GM23338 (cell line): Measurements from ENCODE around the gene MELTF. TPM values are rescaled to one million over a fixed set of nuclear protein-coding genes. Genes with fewer than 3 reads are reported as not detected.
A peak's percentile ranks its signal among the peaks of the same experiment; 100 is the strongest.

ENCODE experiments used
- ATAC-seq: fragments of 200-7000 bp; cut with Tn5 transposase; 3 replicates; pipeline ENCODE4 v1.9.1; 2020
- DNase-seq: peaks from one replicate; pipeline ENCODE4 v3.0.0-alpha.2; 2015; ENCODE audit warnings: low spot score
- H2AFZ ChIP-seq: fragments of 200-600 bp; sonication (generic); 2 replicates; pipeline ENCODE4 v1.8.0; 2016; ENCODE audit warnings: antibody characterized with exemption, mild to moderate bottlenecking, moderate library complexity
- H3F3A ChIP-seq: fragments of 200-600 bp; sonication (generic); replicated peaks from 2 replicates; pipeline ENCODE4 v1.8.0; 2017; ENCODE audit warnings: antibody characterized with exemption, mixed run types, low read depth
- H3K27ac ChIP-seq: fragments of 200-600 bp; sonication (generic); 2 replicates; pipeline ENCODE4 v1.6.1; 2016; ENCODE audit warnings: low read depth
- H3K27me3 ChIP-seq: fragments of 200-600 bp; sonication (generic); 2 replicates; pipeline ENCODE4 v1.8.0; 2016; ENCODE audit warnings: mild to moderate bottlenecking, mixed run types, moderate library complexity; ENCODE audit not compliant: insufficient read depth
- H3K36me3 ChIP-seq: fragments of 200-600 bp; sonication (generic); 2 replicates; pipeline ENCODE4 v1.8.0; 2016; ENCODE audit warnings: mild to moderate bottlenecking; ENCODE audit not compliant: insufficient read depth
- H3K4me1 ChIP-seq: fragments of 200-600 bp; sonication (generic); 2 replicates; pipeline ENCODE4 v1.8.0; 2016; ENCODE audit warnings: mild to moderate bottlenecking, moderate library complexity; ENCODE audit not compliant: insufficient read depth
- H3K4me2 ChIP-seq: fragments of 200-600 bp; sonication (generic); 2 replicates; pipeline ENCODE4 v1.7.1; 2017; ENCODE audit warnings: mixed run types
- H3K4me3 ChIP-seq: fragments of 200-600 bp; sonication (generic); 2 replicates; pipeline ENCODE4 v1.6.1; 2016; ENCODE audit warnings: mixed run types
- H3K79me2 ChIP-seq: fragments of 200-600 bp; sonication (generic); replicated peaks from 2 replicates; pipeline ENCODE4 v1.8.0; 2017; ENCODE audit warnings: mild to moderate bottlenecking; ENCODE audit not compliant: insufficient read depth
- H3K9me2 ChIP-seq: fragments of 200-600 bp; sonication (generic); 2 replicates; pipeline ENCODE4 v1.8.0; 2017; ENCODE audit not compliant: insufficient read depth
- H4K20me1 ChIP-seq: fragments of 200-600 bp; sonication (generic); replicated peaks from 2 replicates; pipeline ENCODE4 v1.8.0; 2017; ENCODE audit warnings: mild to moderate bottlenecking; ENCODE audit not compliant: insufficient read depth
- H3K27ac Mint-ChIP-seq: 2 replicates; pipeline ENCODE4 v1.8.0; 2020; ENCODE audit warnings: inconsistent platforms, mild to moderate bottlenecking, moderate library complexity, mixed read lengths
- H3K27me3 Mint-ChIP-seq: 3 replicates; pipeline ENCODE4 v1.8.0; 2022; ENCODE audit warnings: low read depth, mild to moderate bottlenecking, moderate library complexity, mixed read lengths, inconsistent platforms; ENCODE audit not compliant: insufficient read depth, poor library complexity
- H3K36me3 Mint-ChIP-seq: 3 replicates; pipeline ENCODE4 v1.8.0; 2021; ENCODE audit warnings: low read depth, mild to moderate bottlenecking, inconsistent platforms, moderate library complexity, mixed read lengths
- H3K4me1 Mint-ChIP-seq: 3 replicates; pipeline ENCODE4 v1.8.0; 2020; ENCODE audit warnings: mild to moderate bottlenecking, inconsistent platforms, mixed read lengths
- H3K4me3 Mint-ChIP-seq: 3 replicates; pipeline ENCODE4 v1.8.0; 2021; ENCODE audit warnings: moderate library complexity, mild to moderate bottlenecking, inconsistent platforms, mixed read lengths
- H3K9me3 Mint-ChIP-seq: 3 replicates; pipeline ENCODE4 v1.8.0; 2020; ENCODE audit warnings: moderate library complexity, mild to moderate bottlenecking, inconsistent platforms, mixed read lengths
- CREB1 ChIP-seq: fragments of 250-450 bp; sonication (Bioruptor Pico); IDR thresholded peaks from 2 replicates; pipeline ENCODE4 v1.5.0; 2020; ENCODE audit warnings: low read depth, mild to moderate bottlenecking, moderate library complexity
- EZH2 ChIP-seq: fragments of 200-600 bp; sonication (generic); IDR thresholded peaks from one replicate; pipeline ENCODE4 v1.8.0; 2017; ENCODE audit warnings: antibody characterized with exemption, mild to moderate bottlenecking, low read depth; ENCODE audit not compliant: unreplicated experiment
- EZH2phosphoT487 ChIP-seq: fragments of 200-600 bp; sonication (generic); IDR thresholded peaks from one replicate; pipeline ENCODE4 v1.8.1; 2018; ENCODE audit warnings: antibody characterized with exemption; ENCODE audit not compliant: unreplicated experiment
- ZNF114 ChIP-seq: fragments of 250-450 bp; sonication (Bioruptor Pico); IDR thresholded peaks from 2 replicates; pipeline ENCODE4 v1.5.0; 2020; ENCODE audit warnings: mild to moderate bottlenecking, moderate library complexity
- ZNF331 ChIP-seq: fragments of 250-450 bp; sonication (Bioruptor Pico); IDR thresholded peaks from 2 replicates; pipeline ENCODE4 v1.5.0; 2020; ENCODE audit warnings: low read depth, mild to moderate bottlenecking, moderate library complexity
- polyA plus RNA-seq: library from polyadenylated mRNA; unstranded; fragments of >200 nt; fragmentation: Nextera tagmentation; extraction: Ambion mirVana; gene quantifications from 2 replicates; pipeline ENCODE4 v1.2.1, GENCODE V29; 2016
- total RNA-seq: library from RNA; depleted of rRNA; stranded (reverse); fragments of >200 nt; shearing (Covaris generic); gene quantifications from 2 replicates; pipeline ENCODE4 v1.2.3, GENCODE V29; 2014
- TF ChIP-seq, protein P1 (sequence below): fragments of 250-450 bp; sonication (Bioruptor Pico); IDR thresholded peaks from 2 replicates; pipeline ENCODE4 v1.5.0; 2020; ENCODE audit warnings: mild to moderate bottlenecking, moderate library complexity
- TF ChIP-seq, protein P2 (sequence below): IDR thresholded peaks from 2 replicates; pipeline ENCODE4 v1.6.1; 2016; ENCODE audit warnings: antibody characterized with exemption

MELTF gene
- total and polyA plus RNA-seq, 2 experiments from 2014 or later = 1.4 to 5.2 TPM

DNA sequence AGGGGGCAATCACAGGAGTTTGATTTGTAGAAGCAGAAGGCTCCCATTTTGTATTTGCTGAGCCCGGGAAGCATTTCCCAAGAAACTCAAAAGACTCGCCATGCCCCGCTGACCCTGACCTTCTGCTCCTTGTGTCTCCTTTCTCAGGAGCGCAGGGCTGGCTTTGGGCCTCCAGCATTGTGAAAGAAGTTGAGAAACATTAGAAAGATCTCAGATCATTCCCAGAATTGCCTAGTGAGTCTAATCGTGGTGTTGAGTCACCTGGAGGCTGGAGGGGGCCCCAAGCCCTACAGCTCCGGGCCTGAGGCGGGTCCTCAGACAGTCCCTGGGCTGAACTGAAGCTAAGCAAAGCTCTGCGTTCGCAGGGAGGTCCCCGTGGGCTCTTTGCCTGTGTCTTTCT, 50.1 kb downstream of the MELTF start:
- no peak overlapping the region for H3K27ac Mint-ChIP-seq
- peaks cover 5% of the 10 kb centered on the region; the same call in 2 of the 3 replicates for H3K36me3 Mint-ChIP-seq
- H3K4me1 Mint-ChIP-seq = peaks cover 3% of the 10 kb centered on the region; the same call in 1 of the 3 replicates
- Histone ChIP-seq H2AFZ (peak overlapping the region; percentile 77), H3K4me2 (no peak overlapping the region), H3K36me3 (no peaks in the 10 kb centered on the region), H3K9me2 (no peaks in the 10 kb centered on the region), H3K4me3 (no peak overlapping the region), H3K4me1 (no peaks in the 10 kb centered on the region), H3K79me2 (no peaks in the 10 kb centered on the region), H3K27ac (no peak overlapping the region), H4K20me1 (no peaks in the 10 kb centered on the region), H3K27me3 (no peaks in the 10 kb centered on the region), H3F3A (no peaks in the 10 kb centered on the region)
- DNase-seq (no peak), ATAC-seq (peak; percentile 29; the same call in 2 of the 3 replicates)
- no peak overlapping the region for H3K4me3 Mint-ChIP-seq
- peaks cover 11% of the 10 kb centered on the region for H3K27me3 Mint-ChIP-seq
- peaks cover 17% of the 10 kb centered on the region for H3K9me3 Mint-ChIP-seq
- TF ChIP-seq, protein P1, sequence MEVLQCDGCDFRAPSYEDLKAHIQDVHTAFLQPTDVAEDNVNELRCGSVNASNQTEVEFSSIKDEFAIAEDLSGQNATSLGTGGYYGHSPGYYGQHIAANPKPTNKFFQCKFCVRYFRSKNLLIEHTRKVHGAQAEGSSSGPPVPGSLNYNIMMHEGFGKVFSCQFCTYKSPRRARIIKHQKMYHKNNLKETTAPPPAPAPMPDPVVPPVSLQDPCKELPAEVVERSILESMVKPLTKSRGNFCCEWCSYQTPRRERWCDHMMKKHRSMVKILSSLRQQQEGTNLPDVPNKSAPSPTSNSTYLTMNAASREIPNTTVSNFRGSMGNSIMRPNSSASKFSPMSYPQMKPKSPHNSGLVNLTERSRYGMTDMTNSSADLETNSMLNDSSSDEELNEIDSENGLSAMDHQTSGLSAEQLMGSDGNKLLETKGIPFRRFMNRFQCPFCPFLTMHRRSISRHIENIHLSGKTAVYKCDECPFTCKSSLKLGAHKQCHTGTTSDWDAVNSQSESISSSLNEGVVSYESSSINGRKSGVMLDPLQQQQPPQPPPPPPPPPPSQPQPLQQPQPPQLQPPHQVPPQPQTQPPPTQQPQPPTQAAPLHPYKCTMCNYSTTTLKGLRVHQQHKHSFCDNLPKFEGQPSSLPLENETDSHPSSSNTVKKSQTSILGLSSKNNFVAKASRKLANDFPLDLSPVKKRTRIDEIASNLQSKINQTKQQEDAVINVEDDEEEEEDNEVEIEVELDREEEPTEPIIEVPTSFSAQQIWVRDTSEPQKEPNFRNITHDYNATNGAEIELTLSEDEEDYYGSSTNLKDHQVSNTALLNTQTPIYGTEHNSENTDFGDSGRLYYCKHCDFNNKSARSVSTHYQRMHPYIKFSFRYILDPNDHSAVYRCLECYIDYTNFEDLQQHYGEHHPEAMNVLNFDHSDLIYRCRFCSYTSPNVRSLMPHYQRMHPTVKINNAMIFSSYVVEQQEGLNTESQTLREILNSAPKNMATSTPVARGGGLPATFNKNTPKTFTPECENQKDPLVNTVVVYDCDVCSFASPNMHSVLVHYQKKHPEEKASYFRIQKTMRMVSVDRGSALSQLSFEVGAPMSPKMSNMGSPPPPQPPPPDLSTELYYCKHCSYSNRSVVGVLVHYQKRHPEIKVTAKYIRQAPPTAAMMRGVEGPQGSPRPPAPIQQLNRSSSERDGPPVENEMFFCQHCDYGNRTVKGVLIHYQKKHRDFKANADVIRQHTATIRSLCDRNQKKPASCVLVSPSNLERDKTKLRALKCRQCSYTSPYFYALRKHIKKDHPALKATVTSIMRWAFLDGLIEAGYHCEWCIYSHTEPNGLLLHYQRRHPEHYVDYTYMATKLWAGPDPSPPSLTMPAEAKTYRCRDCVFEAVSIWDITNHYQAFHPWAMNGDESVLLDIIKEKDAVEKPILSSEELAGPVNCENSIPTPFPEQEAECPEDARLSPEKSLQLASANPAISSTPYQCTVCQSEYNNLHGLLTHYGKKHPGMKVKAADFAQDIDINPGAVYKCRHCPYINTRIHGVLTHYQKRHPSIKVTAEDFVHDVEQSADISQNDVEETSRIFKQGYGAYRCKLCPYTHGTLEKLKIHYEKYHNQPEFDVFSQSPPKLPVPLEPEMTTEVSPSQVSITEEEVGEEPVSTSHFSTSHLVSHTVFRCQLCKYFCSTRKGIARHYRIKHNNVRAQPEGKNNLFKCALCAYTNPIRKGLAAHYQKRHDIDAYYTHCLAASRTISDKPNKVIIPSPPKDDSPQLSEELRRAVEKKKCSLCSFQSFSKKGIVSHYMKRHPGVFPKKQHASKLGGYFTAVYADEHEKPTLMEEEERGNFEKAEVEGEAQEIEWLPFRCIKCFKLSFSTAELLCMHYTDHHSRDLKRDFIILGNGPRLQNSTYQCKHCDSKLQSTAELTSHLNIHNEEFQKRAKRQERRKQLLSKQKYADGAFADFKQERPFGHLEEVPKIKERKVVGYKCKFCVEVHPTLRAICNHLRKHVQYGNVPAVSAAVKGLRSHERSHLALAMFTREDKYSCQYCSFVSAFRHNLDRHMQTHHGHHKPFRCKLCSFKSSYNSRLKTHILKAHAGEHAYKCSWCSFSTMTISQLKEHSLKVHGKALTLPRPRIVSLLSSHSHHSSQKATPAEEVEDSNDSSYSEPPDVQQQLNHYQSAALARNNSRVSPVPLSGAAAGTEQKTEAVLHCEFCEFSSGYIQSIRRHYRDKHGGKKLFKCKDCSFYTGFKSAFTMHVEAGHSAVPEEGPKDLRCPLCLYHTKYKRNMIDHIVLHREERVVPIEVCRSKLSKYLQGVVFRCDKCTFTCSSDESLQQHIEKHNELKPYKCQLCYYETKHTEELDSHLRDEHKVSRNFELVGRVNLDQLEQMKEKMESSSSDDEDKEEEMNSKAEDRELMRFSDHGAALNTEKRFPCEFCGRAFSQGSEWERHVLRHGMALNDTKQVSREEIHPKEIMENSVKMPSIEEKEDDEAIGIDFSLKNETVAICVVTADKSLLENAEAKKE (CRISPR knock-in tag) = no peak
- TF ChIP-seq, protein P2, sequence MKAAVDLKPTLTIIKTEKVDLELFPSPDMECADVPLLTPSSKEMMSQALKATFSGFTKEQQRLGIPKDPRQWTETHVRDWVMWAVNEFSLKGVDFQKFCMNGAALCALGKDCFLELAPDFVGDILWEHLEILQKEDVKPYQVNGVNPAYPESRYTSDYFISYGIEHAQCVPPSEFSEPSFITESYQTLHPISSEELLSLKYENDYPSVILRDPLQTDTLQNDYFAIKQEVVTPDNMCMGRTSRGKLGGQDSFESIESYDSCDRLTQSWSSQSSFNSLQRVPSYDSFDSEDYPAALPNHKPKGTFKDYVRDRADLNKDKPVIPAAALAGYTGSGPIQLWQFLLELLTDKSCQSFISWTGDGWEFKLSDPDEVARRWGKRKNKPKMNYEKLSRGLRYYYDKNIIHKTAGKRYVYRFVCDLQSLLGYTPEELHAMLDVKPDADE = no peak
- TF ChIP-seq EZH2phosphoT487 (no peak), EZH2 (no peak), ZNF331 (no peak), CREB1 (CRISPR knock-in tag) (no peak), ZNF114 (CRISPR knock-in tag) (no peak)
